Peyer's patch (tissue), 4 donors: ENCODE data around the gene LRRIQ4. TPM values are rescaled to one million over a fixed set of nuclear protein-coding genes. Genes with fewer than 3 reads are reported as not detected.
A peak's percentile ranks its signal among the peaks of the same experiment; 100 is the strongest.

Source experiments
- DNase-seq, 3 donors: peaks; one replicate each; pipeline ENCODE4 v3.0.0-alpha.2; 2017 to 2019
- H3K27ac ChIP-seq, 4 donors: fragments of 200-600 bp; sonication (generic); one replicate each; pipeline ENCODE4 v1.5.1; 2016 to 2019
- H3K27me3 ChIP-seq, 2 donors: fragments of 200-600 bp; sonication (generic); one replicate each; pipeline ENCODE4 v1.5.1; 2019
- H3K36me3 ChIP-seq, 3 donors: fragments of 200-600 bp; sonication (generic); one replicate each; pipeline ENCODE4 v1.5.1; 2016 to 2019
- H3K4me1 ChIP-seq, 4 donors: fragments of 200-600 bp; sonication (generic); one replicate each; pipeline ENCODE4 v1.5.1; 2016 to 2019
- H3K4me3 ChIP-seq, 4 donors: fragments of 200-600 bp; sonication (generic); 1 replicate in 3 of 4; 2 replicates in 1 of 4; pipeline ENCODE4 v1.5.1; 2016 to 2019; ENCODE audit warnings: mild to moderate bottlenecking in 1 of 4
- H3K9me3 ChIP-seq, 4 donors: fragments of 200-600 bp; sonication (generic); one replicate each; pipeline ENCODE4 v1.5.1; 2016 to 2019; ENCODE audit warnings: mild to moderate bottlenecking in 1 of 4
- CTCF ChIP-seq, 6 experiments: fragments of 450-650 bp in 4 of 6; fragments of 200-600 bp in 2 of 6; sonication (generic) in 1 of 6; IDR thresholded peaks; one replicate each; pipeline ENCODE4 v1.5.1; 2017 to 2019; ENCODE audit warnings: antibody characterized with exemption in 6 of 6, mild to moderate bottlenecking in 3 of 6, moderate library complexity in 1 of 6
- POLR2A ChIP-seq, 2 donors: fragments of 450-650 bp; IDR thresholded peaks; one replicate each; pipeline ENCODE4 v1.5.1; 2017; ENCODE audit warnings: antibody characterized with exemption in 2 of 2, mild to moderate bottlenecking in 2 of 2, moderate library complexity in 2 of 2
- total RNA-seq, 4 donors: library from RNA; depleted of rRNA; stranded (reverse); fragments of >200 nt; gene quantifications; one replicate each; pipeline ENCODE4 v1.1.0, GENCODE V29; 2016

LRRIQ4 gene
- total RNA-seq, 4 donors from 2014 or later, result not detected

- H3K4me3 ChIP-seq, result no peak overlapping the region
- TF ChIP-seq POLR2A (IDR thresholded peaks at IDR 0.05), result no peak
- TF ChIP-seq CTCF (IDR thresholded peaks at IDR 0.05), result no peak
- H3K27ac ChIP-seq, result peak overlapping the region in 2 of 4 donors; percentile 30 to 70
- no peaks in the 10 kb centered on the region for H3K9me3 ChIP-seq
- H3K4me1 ChIP-seq, result peaks cover 0 to 7% (median 0%) of the 10 kb centered on the region in 4 donors
- no peaks in the 10 kb centered on the region for H3K36me3 ChIP-seq
- peak in 1 of 3 donors; percentile 57 for DNase-seq
- no peaks in the 10 kb centered on the region for H3K27me3 ChIP-seq
Observed at GRCh38 chr3:169846458-169847193, 34.0 kb downstream of the LRRIQ4 start.

- no peak overlapping the region for H3K27ac ChIP-seq
- peaks cover 0 to 7% (median 0%) of the 10 kb centered on the region in 4 donors for H3K4me1 ChIP-seq
- TF ChIP-seq CTCF (IDR thresholded peaks at IDR 0.05) (no peak), POLR2A (IDR thresholded peaks at IDR 0.05) (no peak)
- no peaks in the 10 kb centered on the region for H3K36me3 ChIP-seq
- no peaks in the 10 kb centered on the region for H3K9me3 ChIP-seq
- H3K27me3 ChIP-seq, result no peaks in the 10 kb centered on the region
- H3K4me3 ChIP-seq, result no peak overlapping the region
- peak in 1 of 3 donors; percentile 57 for DNase-seq
Observed at GRCh38 chr3:169847896-169848295, 35.2 kb downstream of the LRRIQ4 start.

- DNase-seq, result no peak
- Histone ChIP-seq H3K9me3 (no peaks in the 10 kb centered on the region), H3K27me3 (no peaks in the 10 kb centered on the region), H3K27ac (no peak overlapping the region), H3K4me1 (peaks cover 0 to 7% (median 0%) of the 10 kb centered on the region in 4 donors), H3K4me3 (no peak overlapping the region), H3K36me3 (no peaks in the 10 kb centered on the region)
- TF ChIP-seq POLR2A (IDR thresholded peaks at IDR 0.05), result no peak
- no peak for TF ChIP-seq CTCF (IDR thresholded peaks at IDR 0.05)
Observed at GRCh38 chr3:169848741-169849140, 36.1 kb downstream of the LRRIQ4 start.

GRCh38 chr3:169850618-169851017, 37.9 kb downstream of the LRRIQ4 start:
- DNase-seq, result no peak
- H3K9me3 ChIP-seq, result no peaks in the 10 kb centered on the region
- no peaks in the 10 kb centered on the region for H3K36me3 ChIP-seq
- no peak for TF ChIP-seq CTCF (IDR thresholded peaks at IDR 0.05)
- H3K27me3 ChIP-seq, result no peaks in the 10 kb centered on the region
- H3K4me3 ChIP-seq, result no peak overlapping the region
- no peak overlapping the region for H3K27ac ChIP-seq
- peaks cover 0 to 7% (median 0%) of the 10 kb centered on the region in 4 donors for H3K4me1 ChIP-seq

GRCh38 chr3:169855514-169855913, 42.8 kb downstream of the LRRIQ4 start:
- no peak for DNase-seq
- H3K36me3 ChIP-seq, result peaks cover 0 to 7% (median 0%) of the 10 kb centered on the region in 3 donors
- no peak overlapping the region for H3K27ac ChIP-seq
- H3K4me1 ChIP-seq, result no peaks in the 10 kb centered on the region
- H3K4me3 ChIP-seq, result no peak overlapping the region
- H3K27me3 ChIP-seq, result no peaks in the 10 kb centered on the region
- H3K9me3 ChIP-seq, result no peaks in the 10 kb centered on the region
- TF ChIP-seq POLR2A (IDR thresholded peaks at IDR 0.05) (no peak), CTCF (IDR thresholded peaks at IDR 0.05) (no peak)
